ENCODE data around the gene HSD17B2.

GRCh38 chr16:82067804-82068325 lies 32.8 kb downstream of the HSD17B2 start:
- TF ChIP-seq CTCF (conservative IDR thresholded peaks at IDR 0.05), result no peak
- no peak for TF ChIP-seq ZFX (IDR thresholded peaks at IDR 0.05)
